ENCODE results near the gene SNHG17.
A peak's percentile ranks its signal among the peaks of the same experiment; 100 is the strongest.
"Not testable (repeated sequence)": the region's sequence is repeated elsewhere in the genome, so short reads cannot be mapped to it uniquely, and the experiment has no call there.

Gene SNHG17

DNA sequence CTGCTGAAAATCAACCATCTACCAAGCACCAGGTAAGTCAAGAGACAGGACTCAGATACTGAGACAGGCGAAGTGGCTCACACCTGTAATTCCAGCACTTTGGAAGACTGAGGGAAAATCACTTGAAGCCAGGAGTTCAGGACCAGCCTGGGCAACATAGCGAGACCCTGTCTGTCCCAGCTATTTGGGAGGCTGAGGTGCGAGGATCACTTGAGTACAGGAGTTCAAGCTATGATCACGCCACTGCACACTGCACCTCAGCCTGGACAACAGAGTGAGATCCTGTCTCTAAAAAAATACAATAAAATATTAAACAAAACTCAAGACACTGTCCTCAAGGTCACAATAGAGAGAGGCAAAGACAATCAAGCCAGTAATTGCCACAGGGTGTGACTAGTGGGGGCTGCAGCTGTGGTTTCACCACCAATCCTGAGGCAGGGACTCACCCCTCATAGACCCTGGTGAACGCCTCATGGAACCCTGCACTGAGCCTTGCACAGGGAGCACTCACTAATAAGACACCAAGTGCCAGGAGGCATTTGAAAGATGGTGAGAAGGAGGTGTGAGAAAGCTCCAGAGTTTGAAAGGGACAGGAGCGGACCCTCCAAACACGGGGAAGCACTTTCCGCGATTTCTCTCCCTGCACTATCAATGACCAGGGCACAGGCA is 1.7 kb downstream of the SNHG17 start:
- Histone ChIP-seq H3K9me3 (ENCODE audit: control insufficient read depth, low read length) (no peaks in the 10 kb centered on the region), H3K4me1 (ENCODE audit: control insufficient read depth, insufficient read depth, low read length) (peaks cover 20% of the 10 kb centered on the region), H3K4me3 (ENCODE audit: insufficient read depth, low read depth, low read length) (peak overlapping the region; percentile 97), H3K27me3 (ENCODE audit: control insufficient read depth, insufficient read depth, low read length, poor library complexity, severe bottlenecking) (no peaks in the 10 kb centered on the region), H3K36me3 (ENCODE audit: control insufficient read depth, insufficient read depth, low read length) (peaks cover 45% of the 10 kb centered on the region), H3K27ac (ENCODE audit: insufficient read depth, low read depth, low read length, poor library complexity, severe bottlenecking) (no peak overlapping the region)
- WGBS, 2 experiments: 89 to 91% methylated on average over 9 of the region's 9 CpGs

DNA sequence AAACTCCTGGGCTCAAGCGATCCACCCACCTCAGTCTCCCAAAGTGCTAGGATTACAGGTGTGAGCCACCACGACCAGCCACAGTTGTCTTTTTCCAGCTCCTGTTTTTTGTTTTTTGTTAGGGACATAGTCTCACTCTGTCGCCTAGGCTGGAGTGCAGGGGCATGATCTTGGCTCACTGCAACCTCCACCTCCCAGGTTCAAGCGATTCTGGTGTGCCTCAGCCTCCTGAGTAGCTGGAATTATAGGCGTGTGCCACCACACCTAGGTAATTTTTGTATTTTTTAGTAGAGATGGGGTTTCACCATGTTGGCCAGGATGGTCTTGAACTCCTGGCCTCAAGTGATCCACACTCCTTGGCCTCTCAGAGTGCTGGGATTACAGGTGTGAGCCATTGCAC is 2.3 kb downstream of the SNHG17 start:
- WGBS, 2 experiments: 93 to 94% methylated on average over 5 of the region's 5 CpGs
- H3K36me3 ChIP-seq (ENCODE audit: control insufficient read depth, insufficient read depth, low read length): peaks cover 51% of the 10 kb centered on the region

DNA sequence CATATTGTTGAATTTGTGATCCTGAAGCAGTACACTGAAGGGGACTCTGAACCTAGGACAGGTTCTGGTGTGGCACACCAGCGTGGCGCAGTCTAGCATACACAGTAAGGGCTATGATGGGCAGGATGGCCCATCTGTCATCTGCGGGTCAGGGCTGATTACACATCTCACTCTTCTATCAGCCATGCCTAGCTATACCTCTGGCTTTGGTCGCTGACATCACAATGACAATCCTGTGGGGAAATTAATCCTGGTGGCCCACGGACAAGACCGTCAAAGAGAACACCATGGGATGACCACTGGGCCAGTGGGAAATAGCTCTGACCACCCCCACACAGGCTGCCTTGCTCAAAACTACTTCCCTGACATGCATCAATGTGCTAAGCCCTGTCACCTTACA is 2.8 kb downstream of the SNHG17 start:
- H3K27ac ChIP-seq (ENCODE audit: insufficient read depth, low read depth, low read length, poor library complexity, severe bottlenecking): no peak overlapping the region
- 90 to 94% methylated on average over 6 of the region's 6 CpGs for WGBS, 2 experiments
- peaks cover 20% of the 10 kb centered on the region for H3K4me1 ChIP-seq (ENCODE audit: control insufficient read depth, insufficient read depth, low read length)
- peaks cover 56% of the 10 kb centered on the region for H3K36me3 ChIP-seq (ENCODE audit: control insufficient read depth, insufficient read depth, low read length)
- no peak overlapping the region for H3K4me3 ChIP-seq (ENCODE audit: insufficient read depth, low read depth, low read length)
- no peaks in the 10 kb centered on the region for H3K27me3 ChIP-seq (ENCODE audit: control insufficient read depth, insufficient read depth, low read length, poor library complexity, severe bottlenecking)
- H3K9me3 ChIP-seq (ENCODE audit: control insufficient read depth, low read length): no peaks in the 10 kb centered on the region

More for the DNA sequence above, 2.3 kb downstream of the SNHG17 start:
- not testable (repeated sequence) for H3K9me3 ChIP-seq (ENCODE audit: control insufficient read depth, low read length); H3K27ac ChIP-seq (ENCODE audit: insufficient read depth, low read depth, low read length, poor library complexity, severe bottlenecking); H3K27me3 ChIP-seq (ENCODE audit: control insufficient read depth, insufficient read depth, low read length, poor library complexity, severe bottlenecking); H3K4me3 ChIP-seq (ENCODE audit: insufficient read depth, low read depth, low read length)
- peaks cover 20% of the 10 kb centered on the region for H3K4me1 ChIP-seq (ENCODE audit: control insufficient read depth, insufficient read depth, low read length)

DNA sequence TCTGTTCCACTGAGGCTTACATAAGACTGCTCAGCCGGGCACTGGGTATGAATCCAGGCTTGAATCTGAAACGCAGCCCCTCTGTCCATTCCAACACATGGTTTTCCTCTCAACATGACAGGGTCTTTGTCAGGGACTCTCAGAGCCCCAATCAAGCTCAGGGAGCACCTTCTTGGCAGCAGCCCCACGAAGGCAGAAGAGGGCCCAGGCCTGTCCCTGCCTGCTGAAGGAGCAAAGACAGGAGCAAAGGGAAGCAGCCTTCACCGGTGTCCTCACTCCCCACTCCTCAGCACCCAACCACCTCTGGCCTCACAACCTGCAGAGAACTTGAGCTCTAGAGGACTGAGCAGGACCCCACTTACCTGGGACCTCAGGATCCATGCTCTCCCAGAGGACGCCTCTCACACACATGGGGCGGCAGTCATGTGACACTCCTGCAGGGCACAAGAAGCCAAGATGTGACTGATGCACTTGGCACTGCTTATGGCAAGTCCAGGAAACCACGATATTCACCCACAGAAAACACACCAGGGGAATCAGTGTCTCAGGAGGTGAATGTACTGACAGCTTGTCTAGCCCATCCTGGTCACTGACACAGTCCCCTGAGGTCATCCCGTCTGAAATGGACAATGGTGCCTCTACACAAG is 4.3 kb downstream of the SNHG17 start:
- peaks cover 65% of the 10 kb centered on the region for H3K36me3 ChIP-seq (ENCODE audit: control insufficient read depth, insufficient read depth, low read length)
- no peaks in the 10 kb centered on the region for H3K9me3 ChIP-seq (ENCODE audit: control insufficient read depth, low read length)
- WGBS, 2 experiments: 96 to 97% methylated on average over 8 of the region's 8 CpGs
- no peak overlapping the region for H3K27ac ChIP-seq (ENCODE audit: insufficient read depth, low read depth, low read length, poor library complexity, severe bottlenecking)
- H3K4me3 ChIP-seq (ENCODE audit: insufficient read depth, low read depth, low read length): no peak overlapping the region
- H3K27me3 ChIP-seq (ENCODE audit: control insufficient read depth, insufficient read depth, low read length, poor library complexity, severe bottlenecking): no peaks in the 10 kb centered on the region
- peaks cover 20% of the 10 kb centered on the region for H3K4me1 ChIP-seq (ENCODE audit: control insufficient read depth, insufficient read depth, low read length)

DNA sequence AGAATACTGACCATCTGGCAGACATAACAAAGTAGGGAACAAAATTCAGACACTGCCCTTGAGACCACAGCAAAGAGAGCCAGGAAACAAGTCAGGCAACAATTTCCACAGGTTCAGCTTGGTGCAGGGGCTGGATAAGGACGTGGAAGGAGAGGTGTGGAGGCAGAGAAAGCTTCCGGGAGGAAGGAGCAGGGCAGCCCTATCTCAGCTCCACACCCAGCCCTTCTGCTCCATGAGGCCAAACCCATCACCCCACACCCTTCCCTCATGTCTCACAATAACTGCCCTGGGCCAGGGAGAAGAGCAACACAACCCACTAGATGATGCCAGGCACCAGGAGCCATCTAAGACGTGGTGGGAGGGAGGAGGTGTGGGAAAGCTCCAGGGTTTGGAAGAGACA is 5.8 kb downstream of the SNHG17 start:
- 96 to 98% methylated on average over 3 of the region's 3 CpGs for WGBS, 2 experiments
- Histone ChIP-seq H3K27ac (ENCODE audit: insufficient read depth, low read depth, low read length, poor library complexity, severe bottlenecking) (no peak overlapping the region), H3K27me3 (ENCODE audit: control insufficient read depth, insufficient read depth, low read length, poor library complexity, severe bottlenecking) (no peaks in the 10 kb centered on the region), H3K9me3 (ENCODE audit: control insufficient read depth, low read length) (no peaks in the 10 kb centered on the region), H3K4me3 (ENCODE audit: insufficient read depth, low read depth, low read length) (no peak overlapping the region), H3K4me1 (ENCODE audit: control insufficient read depth, insufficient read depth, low read length) (peaks cover 19% of the 10 kb centered on the region), H3K36me3 (ENCODE audit: control insufficient read depth, insufficient read depth, low read length) (peaks cover 79% of the 10 kb centered on the region)

DNA sequence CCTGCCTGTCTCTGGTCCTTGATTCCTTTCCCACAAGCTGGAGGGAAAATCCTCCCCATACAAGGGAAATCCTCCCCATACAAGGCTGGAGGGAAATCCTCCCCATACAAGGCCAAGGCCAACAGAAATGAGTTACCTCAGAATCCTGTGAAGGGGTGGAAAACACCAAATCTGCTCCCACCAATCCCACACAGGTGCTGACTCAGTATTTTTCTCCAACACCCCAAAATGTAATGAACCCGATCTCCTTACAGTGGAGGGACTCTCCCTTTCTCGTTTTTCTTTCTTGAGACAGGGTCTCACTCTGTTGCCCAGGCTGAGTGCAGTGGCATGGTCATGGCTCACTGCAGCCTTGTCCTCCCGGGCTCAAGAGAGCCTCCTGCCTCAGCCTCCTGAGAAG is 6.3 kb downstream of the SNHG17 start:
- Histone ChIP-seq H3K9me3 (ENCODE audit: control insufficient read depth, low read length) (no peaks in the 10 kb centered on the region), H3K27me3 (ENCODE audit: control insufficient read depth, insufficient read depth, low read length, poor library complexity, severe bottlenecking) (no peaks in the 10 kb centered on the region), H3K36me3 (ENCODE audit: control insufficient read depth, insufficient read depth, low read length) (peaks cover 79% of the 10 kb centered on the region), H3K4me3 (ENCODE audit: insufficient read depth, low read depth, low read length) (no peak overlapping the region), H3K27ac (ENCODE audit: insufficient read depth, low read depth, low read length, poor library complexity, severe bottlenecking) (no peak overlapping the region), H3K4me1 (ENCODE audit: control insufficient read depth, insufficient read depth, low read length) (peaks cover 16% of the 10 kb centered on the region)
- WGBS, 2 experiments: 93 to 95% methylated on average over 3 of the region's 3 CpGs

DNA sequence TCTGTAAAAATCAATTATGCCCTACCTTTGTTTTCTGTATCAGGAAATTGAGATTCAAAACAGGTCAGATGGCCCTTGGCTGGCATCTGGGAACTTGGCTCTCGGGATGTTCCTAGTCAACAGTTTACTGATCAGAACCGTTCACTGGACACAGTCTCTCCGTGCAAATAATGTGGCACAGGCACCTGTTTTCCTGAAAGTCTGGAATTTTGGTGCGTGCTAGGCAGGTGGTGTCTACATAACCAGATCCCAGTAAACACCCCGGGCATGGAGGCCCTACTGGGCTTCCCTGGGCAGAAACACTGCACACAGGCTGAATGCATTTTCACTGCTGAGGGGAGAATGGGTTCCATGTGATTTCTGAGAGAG is 7.5 kb downstream of the SNHG17 start:
- WGBS, 2 experiments: 97% methylated on average over 5 of the region's 5 CpGs
- Histone ChIP-seq H3K4me3 (ENCODE audit: insufficient read depth, low read depth, low read length) (no peak overlapping the region), H3K27ac (ENCODE audit: insufficient read depth, low read depth, low read length, poor library complexity, severe bottlenecking) (no peak overlapping the region), H3K4me1 (ENCODE audit: control insufficient read depth, insufficient read depth, low read length) (peaks cover 5% of the 10 kb centered on the region), H3K36me3 (ENCODE audit: control insufficient read depth, insufficient read depth, low read length) (peaks cover 84% of the 10 kb centered on the region), H3K27me3 (ENCODE audit: control insufficient read depth, insufficient read depth, low read length, poor library complexity, severe bottlenecking) (no peaks in the 10 kb centered on the region), H3K9me3 (ENCODE audit: control insufficient read depth, low read length) (no peaks in the 10 kb centered on the region)

DNA sequence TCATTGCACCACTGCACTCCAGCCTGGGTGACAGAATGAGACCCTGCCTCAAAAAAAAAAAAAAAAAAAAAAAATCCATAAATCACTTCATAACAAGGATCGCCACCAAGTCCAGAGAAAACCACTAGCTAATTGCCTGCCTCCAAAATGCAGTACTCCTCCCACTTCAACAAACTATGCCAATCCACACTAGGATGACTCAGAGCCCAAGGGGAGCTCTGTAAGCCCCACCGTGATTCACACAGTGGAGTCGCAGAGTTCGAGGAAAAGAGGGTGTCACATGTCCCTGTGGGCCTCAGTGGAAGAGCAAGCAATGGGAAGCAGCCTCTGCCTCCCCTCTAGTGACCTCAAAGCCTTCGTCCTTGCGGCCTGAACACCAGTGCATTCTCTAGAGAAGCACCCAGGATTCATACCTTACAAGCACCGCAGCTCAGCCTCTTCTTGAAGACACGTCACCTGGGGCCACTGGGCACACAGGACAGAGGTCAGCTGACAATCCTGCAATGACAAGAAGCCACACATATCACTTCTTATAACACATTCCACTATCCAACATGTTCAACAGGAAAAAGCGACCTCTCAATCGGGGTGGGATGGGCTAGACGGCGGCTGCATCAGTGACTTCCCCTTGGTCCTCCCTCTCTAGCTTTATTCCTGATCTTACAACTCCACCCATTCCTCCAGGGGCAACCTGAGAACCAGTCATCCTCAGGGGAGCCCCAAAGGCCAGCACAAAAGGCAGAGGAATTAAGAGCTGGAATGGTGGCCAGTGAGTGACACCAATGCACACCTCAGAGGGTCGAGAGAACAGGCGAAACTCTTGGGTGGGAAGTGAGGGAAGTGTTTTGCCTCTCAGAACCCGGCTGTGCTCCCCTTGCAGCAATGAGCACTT is 8.9 kb downstream of the SNHG17 start:
- peaks cover 85% of the 10 kb centered on the region for H3K36me3 ChIP-seq (ENCODE audit: control insufficient read depth, insufficient read depth, low read length)
- no peaks in the 10 kb centered on the region for H3K27me3 ChIP-seq (ENCODE audit: control insufficient read depth, insufficient read depth, low read length, poor library complexity, severe bottlenecking)
- no peak overlapping the region for H3K4me3 ChIP-seq (ENCODE audit: insufficient read depth, low read depth, low read length)
- no peaks in the 10 kb centered on the region for H3K9me3 ChIP-seq (ENCODE audit: control insufficient read depth, low read length)
- 90 to 93% methylated on average over 15 of the region's 15 CpGs for WGBS, 2 experiments
- no peak overlapping the region for H3K27ac ChIP-seq (ENCODE audit: insufficient read depth, low read depth, low read length, poor library complexity, severe bottlenecking)
- H3K4me1 ChIP-seq (ENCODE audit: control insufficient read depth, insufficient read depth, low read length): no peaks in the 10 kb centered on the region

DNA sequence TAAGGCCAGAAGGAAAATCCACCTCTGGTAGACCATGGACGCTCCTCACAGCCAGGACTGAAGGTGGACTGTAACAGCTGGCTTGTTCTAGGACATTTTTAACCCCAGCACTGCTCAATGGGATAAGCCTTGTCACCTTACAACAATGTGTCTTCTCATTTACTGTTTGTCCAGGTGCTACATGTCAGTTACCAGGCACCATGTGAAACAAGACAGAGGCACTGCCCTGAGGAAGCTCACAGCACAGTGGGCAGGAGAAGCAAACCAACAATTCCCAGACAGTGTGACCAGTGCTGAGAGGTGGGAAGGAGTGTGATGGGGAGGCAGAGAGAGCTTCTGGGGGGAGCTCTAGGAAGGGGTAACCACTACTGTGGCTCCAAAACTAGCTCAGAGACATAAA is 10.7 kb downstream of the SNHG17 start:
- Histone ChIP-seq H3K4me1 (ENCODE audit: control insufficient read depth, insufficient read depth, low read length) (no peaks in the 10 kb centered on the region), H3K9me3 (ENCODE audit: control insufficient read depth, low read length) (no peaks in the 10 kb centered on the region), H3K4me3 (ENCODE audit: insufficient read depth, low read depth, low read length) (no peak overlapping the region), H3K36me3 (ENCODE audit: control insufficient read depth, insufficient read depth, low read length) (peaks cover 84% of the 10 kb centered on the region), H3K27me3 (ENCODE audit: control insufficient read depth, insufficient read depth, low read length, poor library complexity, severe bottlenecking) (no peaks in the 10 kb centered on the region), H3K27ac (ENCODE audit: insufficient read depth, low read depth, low read length, poor library complexity, severe bottlenecking) (no peak overlapping the region)
- 93 to 100% methylated on average over 1 of the region's 1 CpG for WGBS, 2 experiments

DNA sequence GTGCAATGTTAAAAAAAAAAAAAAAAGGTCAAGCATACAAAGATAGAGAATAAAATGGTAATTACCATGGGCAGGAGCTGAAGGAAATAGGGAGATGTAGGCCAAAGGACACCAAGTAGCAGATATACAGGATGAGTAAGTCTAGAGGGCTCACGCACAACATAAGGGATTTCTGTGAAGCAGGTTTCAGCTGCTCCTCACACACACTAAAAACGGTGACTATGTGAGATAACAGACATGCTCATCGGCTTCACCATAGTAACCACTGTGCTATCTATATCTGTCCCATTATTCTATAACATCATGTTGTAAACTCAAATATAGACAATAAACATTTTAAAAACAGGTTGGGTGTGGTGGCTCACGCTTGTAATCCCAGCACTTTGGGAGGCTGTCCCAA is 11.6 kb downstream of the SNHG17 start:
- no peaks in the 10 kb centered on the region for H3K9me3 ChIP-seq (ENCODE audit: control insufficient read depth, low read length)
- WGBS, 2 experiments: 93% methylated on average over 4 of the region's 4 CpGs
- no peaks in the 10 kb centered on the region for H3K27me3 ChIP-seq (ENCODE audit: control insufficient read depth, insufficient read depth, low read length, poor library complexity, severe bottlenecking)
- H3K4me3 ChIP-seq (ENCODE audit: insufficient read depth, low read depth, low read length): no peak overlapping the region
- no peak overlapping the region for H3K27ac ChIP-seq (ENCODE audit: insufficient read depth, low read depth, low read length, poor library complexity, severe bottlenecking)
- no peaks in the 10 kb centered on the region for H3K4me1 ChIP-seq (ENCODE audit: control insufficient read depth, insufficient read depth, low read length)
- H3K36me3 ChIP-seq (ENCODE audit: control insufficient read depth, insufficient read depth, low read length): peaks cover 76% of the 10 kb centered on the region

All from ectodermal cell (in vitro differentiated cells).